Measurements from ENCODE around the gene ADARB2.

DNA sequence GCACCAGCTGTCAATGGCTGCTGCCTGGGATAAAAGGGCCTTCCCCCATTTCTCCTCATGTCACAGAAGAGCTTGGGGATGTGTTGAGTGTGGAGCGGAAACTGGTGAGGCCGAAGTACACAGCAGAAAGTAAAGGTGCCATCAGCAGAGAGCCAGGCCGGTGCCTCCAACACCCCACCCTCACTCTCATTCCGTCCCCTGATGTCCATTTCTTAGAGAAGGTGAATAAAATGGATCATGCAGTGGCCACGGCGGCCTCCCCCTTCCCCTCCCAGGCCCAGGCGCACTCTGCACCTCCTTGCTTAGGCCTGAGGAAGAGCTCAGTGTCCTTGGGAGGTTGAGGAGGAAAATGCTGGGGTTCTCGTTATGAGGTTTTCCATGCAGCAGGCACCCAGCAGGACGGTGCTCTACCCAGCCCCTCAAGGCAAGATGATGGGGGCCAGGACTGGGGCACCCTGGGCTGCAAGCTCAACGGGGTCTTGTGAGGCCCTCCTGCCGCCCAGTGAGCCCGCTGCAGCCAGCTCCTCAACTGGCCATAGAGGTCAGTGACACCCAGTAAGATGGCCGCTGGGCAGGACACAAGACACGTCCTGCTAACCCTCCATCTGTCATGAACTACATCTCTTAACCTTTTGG is 163.9 kb downstream of the ADARB2 start:
- TF ChIP-seq, protein P1, sequence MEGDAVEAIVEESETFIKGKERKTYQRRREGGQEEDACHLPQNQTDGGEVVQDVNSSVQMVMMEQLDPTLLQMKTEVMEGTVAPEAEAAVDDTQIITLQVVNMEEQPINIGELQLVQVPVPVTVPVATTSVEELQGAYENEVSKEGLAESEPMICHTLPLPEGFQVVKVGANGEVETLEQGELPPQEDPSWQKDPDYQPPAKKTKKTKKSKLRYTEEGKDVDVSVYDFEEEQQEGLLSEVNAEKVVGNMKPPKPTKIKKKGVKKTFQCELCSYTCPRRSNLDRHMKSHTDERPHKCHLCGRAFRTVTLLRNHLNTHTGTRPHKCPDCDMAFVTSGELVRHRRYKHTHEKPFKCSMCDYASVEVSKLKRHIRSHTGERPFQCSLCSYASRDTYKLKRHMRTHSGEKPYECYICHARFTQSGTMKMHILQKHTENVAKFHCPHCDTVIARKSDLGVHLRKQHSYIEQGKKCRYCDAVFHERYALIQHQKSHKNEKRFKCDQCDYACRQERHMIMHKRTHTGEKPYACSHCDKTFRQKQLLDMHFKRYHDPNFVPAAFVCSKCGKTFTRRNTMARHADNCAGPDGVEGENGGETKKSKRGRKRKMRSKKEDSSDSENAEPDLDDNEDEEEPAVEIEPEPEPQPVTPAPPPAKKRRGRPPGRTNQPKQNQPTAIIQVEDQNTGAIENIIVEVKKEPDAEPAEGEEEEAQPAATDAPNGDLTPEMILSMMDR (IDR thresholded peaks at IDR 0.05): no peak
- no peak for TF ChIP-seq POLR2A (IDR thresholded peaks at IDR 0.05)
